Body of pancreas (tissue), 4 donors: ENCODE results near the gene TLCD3B. TPM values are rescaled to one million over a fixed set of nuclear protein-coding genes. Genes with fewer than 3 reads are reported as not detected.

Experiments used
- ATAC-seq: fragments of 150-250 bp; one replicate; pipeline ENCODE4 v1.9.1; 2016
- DNase-seq, 4 donors: peaks; one replicate each; pipeline ENCODE4 v3.0.0-alpha.2; 2019
- H3K27ac ChIP-seq, 4 donors: fragments of 200-600 bp; sonication (generic); 1 replicate in 3 of 4; 2 replicates in 1 of 4; pipeline versions ENCODE4 v1.5.1 to v1.6.1; 2016 to 2019; ENCODE audit warnings: mild to moderate bottlenecking in 1 of 4, mixed read lengths in 1 of 4, moderate library complexity in 1 of 4
- H3K27me3 ChIP-seq, 2 donors: fragments of 200-600 bp; sonication (generic); one replicate each; pipeline ENCODE4 v1.6.0; 2016; ENCODE audit warnings: mild to moderate bottlenecking in 1 of 2
- H3K36me3 ChIP-seq, 2 donors: fragments of 200-600 bp; sonication (generic); replicated peaks in 1 of 2; 2 replicates each; pipeline ENCODE4 v1.5.1; 2016; ENCODE audit warnings: low read depth in 2 of 2; ENCODE audit not compliant: insufficient read depth in 1 of 2
- H3K4me1 ChIP-seq: fragments of 200-600 bp; sonication (generic); one replicate; pipeline ENCODE4 v1.6.0; 2016
- H3K4me3 ChIP-seq, 2 donors: fragments of 200-600 bp; sonication (generic); 1 replicate in 1 of 2; 2 replicates in 1 of 2; pipeline ENCODE4 v1.5.1; 2016 to 2019
- H3K9me3 ChIP-seq, 3 donors: fragments of 200-600 bp; sonication (generic); 1 replicate in 2 of 3; 2 replicates in 1 of 3; pipeline ENCODE4 v1.5.1; 2016
- POLR2A ChIP-seq, 3 donors: fragments of 450-650 bp; IDR thresholded peaks; one replicate each; pipeline ENCODE4 v1.6.1; 2016; ENCODE audit warnings: antibody characterized with exemption in 3 of 3, mild to moderate bottlenecking in 2 of 3
- WGBS, 2 donors: methylation state at CpG; one replicate each; pipeline ENCODE4 v1.1.5; 2017; 5-methylcytosine and 5-hydroxymethylcytosine counted together
- intact Hi-C: fragments of 100-400 bp; cut with DNase I; formaldehyde crosslinking; loops from one replicate; pipeline ENCODE4 v1.15.1; 2023
- total RNA-seq, 2 donors: library from RNA; depleted of rRNA; stranded (reverse); fragments of >200 nt; gene quantifications; one replicate each; pipeline ENCODE4 v1.1.0, GENCODE V29; 2016
- TF ChIP-seq, protein P1 (sequence below), 7 experiments: fragments of 450-650 bp in 4 of 7; fragments of 200-600 bp in 3 of 7; sonication (generic) in 3 of 7; IDR thresholded peaks; one replicate each; pipeline ENCODE4 v1.5.1; 2016 to 2019; ENCODE audit warnings: antibody characterized with exemption in 7 of 7

TLCD3B gene
- total RNA-seq, 2 donors from 2014 or later, result not detected

DNA sequence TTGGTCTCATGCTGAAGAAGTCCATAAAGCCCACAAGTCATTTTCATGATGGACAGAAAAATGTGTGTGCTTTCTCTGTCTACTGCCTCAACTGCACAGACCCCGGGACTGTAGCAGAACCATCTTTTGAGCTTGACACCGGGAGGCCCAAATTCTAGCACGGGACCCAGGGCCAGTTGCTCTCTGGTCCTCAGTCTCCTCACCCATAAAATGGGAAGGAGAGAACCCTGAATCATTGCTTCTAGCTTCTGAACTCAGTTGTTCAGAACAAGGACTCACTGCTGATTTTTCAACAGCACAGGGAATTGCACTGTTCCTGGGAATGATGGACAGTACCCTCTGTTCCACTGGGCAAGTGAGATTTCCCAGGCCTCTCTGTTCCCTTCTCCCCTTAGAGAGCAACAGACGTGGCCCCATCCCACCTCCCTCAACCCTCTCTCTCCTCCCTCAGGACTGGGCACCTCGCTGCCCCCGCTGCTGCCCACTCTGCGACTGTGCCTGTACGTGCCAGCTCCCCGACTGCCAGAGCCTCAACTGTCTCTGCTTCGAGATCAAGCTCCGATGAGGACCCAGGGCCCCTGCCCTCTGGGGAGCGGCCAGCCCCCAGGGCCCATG is 32.3 kb upstream of the TLCD3B start:
- intact Hi-C loops, result no loop called here
- Histone ChIP-seq H3K27me3 (no peaks in the 10 kb centered on the region), H3K36me3 (peaks cover 0 to 5% of the 10 kb centered on the region in 2 donors), H3K27ac (peak overlapping the region; percentile 86 to 99 (median 94)), H3K4me1 (peaks cover 30% of the 10 kb centered on the region), H3K4me3 (no peak overlapping the region), H3K9me3 (no peaks in the 10 kb centered on the region)
- WGBS, 2 donors, result 59 to 87% methylated on average over 7 to 12 of the region's 12 CpGs
- TF ChIP-seq, protein P1, sequence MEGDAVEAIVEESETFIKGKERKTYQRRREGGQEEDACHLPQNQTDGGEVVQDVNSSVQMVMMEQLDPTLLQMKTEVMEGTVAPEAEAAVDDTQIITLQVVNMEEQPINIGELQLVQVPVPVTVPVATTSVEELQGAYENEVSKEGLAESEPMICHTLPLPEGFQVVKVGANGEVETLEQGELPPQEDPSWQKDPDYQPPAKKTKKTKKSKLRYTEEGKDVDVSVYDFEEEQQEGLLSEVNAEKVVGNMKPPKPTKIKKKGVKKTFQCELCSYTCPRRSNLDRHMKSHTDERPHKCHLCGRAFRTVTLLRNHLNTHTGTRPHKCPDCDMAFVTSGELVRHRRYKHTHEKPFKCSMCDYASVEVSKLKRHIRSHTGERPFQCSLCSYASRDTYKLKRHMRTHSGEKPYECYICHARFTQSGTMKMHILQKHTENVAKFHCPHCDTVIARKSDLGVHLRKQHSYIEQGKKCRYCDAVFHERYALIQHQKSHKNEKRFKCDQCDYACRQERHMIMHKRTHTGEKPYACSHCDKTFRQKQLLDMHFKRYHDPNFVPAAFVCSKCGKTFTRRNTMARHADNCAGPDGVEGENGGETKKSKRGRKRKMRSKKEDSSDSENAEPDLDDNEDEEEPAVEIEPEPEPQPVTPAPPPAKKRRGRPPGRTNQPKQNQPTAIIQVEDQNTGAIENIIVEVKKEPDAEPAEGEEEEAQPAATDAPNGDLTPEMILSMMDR (IDR thresholded peaks at IDR 0.05), result no peak
- no peak for TF ChIP-seq POLR2A (IDR thresholded peaks at IDR 0.05)
- DNase-seq, result no peak
- no peak for ATAC-seq

GRCh38 chr16:30060836-30061554 is 29.9 kb upstream of the TLCD3B start:
- DNase-seq, result no peak
- WGBS, 2 donors, result 60 to 67% methylated on average over 2 of the region's 2 CpGs

GRCh38 chr16:30060346-30060745 is 29.3 kb upstream of the TLCD3B start:
- ATAC-seq (no peak), DNase-seq (no peak)
- H3K9me3 ChIP-seq, result no peaks in the 10 kb centered on the region
- H3K27ac ChIP-seq, result no peak overlapping the region
- peaks cover 22% of the 10 kb centered on the region for H3K4me1 ChIP-seq
- intact Hi-C loops, result no loop called here
- 86 to 87% methylated on average over 4 of the region's 4 CpGs for WGBS, 2 donors
- H3K27me3 ChIP-seq, result no peaks in the 10 kb centered on the region
- H3K4me3 ChIP-seq, result no peak overlapping the region
- H3K36me3 ChIP-seq, result no peaks in the 10 kb centered on the region
- TF ChIP-seq, protein P1 (IDR thresholded peaks at IDR 0.05), result no peak
- TF ChIP-seq POLR2A (IDR thresholded peaks at IDR 0.05), result no peak

More at GRCh38 chr16:30060836-30061554, 29.9 kb upstream of the TLCD3B start:
- ATAC-seq, result no peak
- Histone ChIP-seq H3K27me3 (no peaks in the 10 kb centered on the region), H3K27ac (no peak overlapping the region), H3K9me3 (no peaks in the 10 kb centered on the region), H3K36me3 (no peaks in the 10 kb centered on the region), H3K4me3 (no peak overlapping the region), H3K4me1 (peaks cover 15% of the 10 kb centered on the region)
- intact Hi-C loops, result no loop called here
- TF ChIP-seq POLR2A (IDR thresholded peaks at IDR 0.05), result no peak
- TF ChIP-seq, protein P1 (IDR thresholded peaks at IDR 0.05), result no peak

DNA sequence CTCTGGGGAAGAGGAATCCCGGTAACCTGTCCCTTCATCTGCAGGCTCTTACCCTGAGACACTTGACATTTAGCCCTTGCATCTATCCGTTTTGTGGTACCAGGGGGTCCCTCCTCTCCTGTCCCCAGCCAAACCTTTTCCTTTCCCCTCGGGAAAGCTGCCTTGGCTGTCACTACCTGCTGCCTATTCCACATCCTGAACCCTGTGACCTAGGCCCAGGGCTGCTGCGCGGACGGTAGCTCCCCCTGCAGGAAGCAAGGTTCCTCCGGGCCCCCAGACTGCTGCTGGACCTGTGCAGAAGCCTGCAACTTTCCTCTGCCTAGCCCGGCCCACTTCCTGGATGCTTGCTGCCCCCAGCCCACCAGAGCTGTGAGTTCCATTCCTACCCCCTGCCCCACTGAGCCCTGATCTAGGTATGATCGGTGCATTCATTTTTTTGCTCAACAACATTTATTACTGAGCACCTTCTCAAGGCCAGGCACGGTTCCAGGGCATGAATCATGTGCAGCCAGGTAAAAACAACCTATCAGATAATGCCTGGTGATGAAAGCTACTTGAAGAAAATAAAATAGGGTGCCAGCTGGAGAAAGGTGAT is 24.0 kb upstream of the TLCD3B start:
- Histone ChIP-seq H3K27me3 (no peaks in the 10 kb centered on the region), H3K9me3 (no peaks in the 10 kb centered on the region), H3K27ac (peak overlapping the region; percentile 71 to 81 (median 76)), H3K36me3 (no peaks in the 10 kb centered on the region), H3K4me1 (peaks cover 29% of the 10 kb centered on the region), H3K4me3 (no peak overlapping the region)
- TF ChIP-seq POLR2A (IDR thresholded peaks at IDR 0.05), result peak in 1 of 3 donors; percentile 15
- TF ChIP-seq, protein P1 (IDR thresholded peaks at IDR 0.05), result peak; percentile 11 to 64 (median 53)
- peak; percentile 90 to 95 (median 93) for DNase-seq
- peak; percentile 83 for ATAC-seq
- intact Hi-C loops, result no loop called here
- WGBS, 2 donors, result 15 to 25% methylated on average over 8 to 10 of the region's 10 CpGs
